HG02623 (cell line): ENCODE measurements around the gene GJC1.

Experiments
- ATAC-seq: cut with Tn5 transposase; IDR thresholded peaks from one replicate; pipeline ENCODE4 v1.9.1; 2021; ENCODE audit warnings: moderate library complexity; ENCODE audit not compliant: unreplicated experiment

GJC1 gene

DNA sequence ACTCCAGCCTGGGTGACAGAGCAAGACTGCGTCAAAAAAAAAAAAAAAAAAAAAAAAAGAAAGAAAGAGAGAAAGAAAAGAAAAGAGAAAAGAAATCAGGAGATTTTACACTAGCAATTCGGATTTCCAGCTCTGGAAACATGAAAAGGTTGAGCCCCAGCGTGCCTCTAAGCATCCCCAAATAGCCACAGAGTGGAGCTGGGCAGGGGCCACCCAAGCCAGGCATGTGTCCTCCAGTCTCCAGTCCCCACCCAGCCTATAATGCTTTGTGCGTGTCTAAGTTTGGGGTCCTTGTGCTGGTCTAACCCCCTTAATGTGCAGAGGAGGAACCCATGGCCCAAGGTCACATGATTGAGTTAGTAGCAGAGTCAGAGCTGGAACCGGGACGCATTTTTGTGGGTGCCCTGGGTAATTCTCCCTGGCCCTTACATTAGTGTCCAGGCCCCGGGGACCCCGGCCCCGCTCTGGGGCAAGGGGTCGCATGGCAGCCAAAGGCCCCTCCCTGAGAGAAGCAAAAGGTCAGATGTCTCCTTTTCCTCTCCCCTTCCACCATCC, 51.4 kb downstream of the GJC1 start:
- ATAC-seq = no peak

DNA sequence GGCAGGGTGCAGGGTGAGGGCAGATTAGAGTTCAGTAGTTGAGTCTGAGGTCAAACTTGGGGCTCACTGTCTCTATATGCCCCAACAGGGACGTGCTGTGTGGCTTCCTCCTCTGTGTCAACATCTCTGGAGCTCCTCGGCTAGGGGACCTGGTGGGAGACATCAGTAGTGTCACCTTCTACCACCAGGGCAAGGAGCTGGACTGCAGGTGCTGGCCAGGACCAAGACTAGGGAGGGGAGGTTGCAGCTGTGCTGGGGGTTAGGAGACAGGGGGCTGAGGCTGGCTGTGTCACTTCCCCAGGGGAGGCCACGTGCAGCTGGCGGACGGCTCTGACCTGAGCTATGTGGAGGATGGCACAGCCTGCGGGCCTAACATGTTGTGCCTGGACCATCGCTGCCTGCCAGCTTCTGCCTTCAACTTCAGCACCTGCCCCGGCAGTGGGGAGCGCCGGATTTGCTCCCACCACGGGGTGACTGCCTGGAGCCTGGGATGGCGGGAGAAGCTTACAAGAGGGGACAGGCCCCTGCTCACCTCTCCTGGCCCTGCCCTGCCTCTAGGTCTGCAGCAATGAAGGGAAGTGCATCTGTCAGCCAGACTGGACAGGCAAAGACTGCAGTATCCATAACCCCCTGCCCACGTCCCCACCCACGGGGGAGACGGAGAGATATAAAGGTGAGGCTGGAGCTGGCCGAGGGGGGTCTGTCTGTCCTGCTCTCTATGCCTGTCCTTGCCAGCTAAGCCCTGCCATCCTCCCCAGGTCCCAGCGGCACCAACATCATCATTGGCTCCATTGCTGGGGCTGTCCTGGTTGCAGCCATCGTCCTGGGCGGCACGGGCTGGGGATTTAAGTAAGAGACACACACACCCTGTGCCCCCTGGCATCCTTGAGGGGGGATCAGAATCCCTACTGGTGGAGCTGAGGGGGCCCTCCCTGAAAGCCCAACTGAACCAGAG, 52.4 kb downstream of the GJC1 start:
- no peak for ATAC-seq

DNA sequence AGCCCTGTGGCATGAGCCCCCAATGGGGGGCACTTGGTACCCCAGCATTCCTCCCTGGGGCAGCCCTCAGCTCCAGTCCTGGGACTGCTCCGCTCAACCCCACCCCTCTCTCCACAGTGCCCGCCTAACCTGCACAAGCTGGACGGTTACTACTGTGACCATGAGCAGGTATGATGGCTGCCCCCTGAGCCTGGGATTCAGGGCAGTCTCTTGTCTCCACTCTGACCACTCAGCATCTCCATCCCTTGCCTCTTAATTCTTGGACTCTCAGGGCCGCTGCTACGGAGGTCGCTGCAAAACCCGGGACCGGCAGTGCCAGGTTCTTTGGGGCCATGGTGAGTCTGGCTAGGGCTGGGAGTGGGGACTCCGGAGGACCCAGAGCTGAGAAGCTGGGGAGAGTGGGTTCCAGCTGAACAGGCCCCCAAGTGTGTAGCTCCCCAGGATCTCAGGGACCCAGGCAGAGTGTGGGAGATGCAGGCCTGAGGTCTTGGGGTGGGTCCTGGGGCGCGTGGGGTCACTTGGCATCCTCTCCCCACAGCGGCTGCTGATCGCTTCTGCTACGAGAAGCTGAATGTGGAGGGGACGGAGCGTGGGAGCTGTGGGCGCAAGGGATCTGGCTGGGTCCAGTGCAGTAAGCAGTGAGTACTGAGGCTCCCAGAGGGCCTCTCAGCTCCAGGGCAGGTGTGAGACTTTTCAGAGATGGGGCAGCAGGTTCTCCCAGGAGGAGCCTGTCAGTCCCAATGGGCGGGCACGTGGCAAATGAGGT, 53.3 kb downstream of the GJC1 start:
- no peak for ATAC-seq

DNA sequence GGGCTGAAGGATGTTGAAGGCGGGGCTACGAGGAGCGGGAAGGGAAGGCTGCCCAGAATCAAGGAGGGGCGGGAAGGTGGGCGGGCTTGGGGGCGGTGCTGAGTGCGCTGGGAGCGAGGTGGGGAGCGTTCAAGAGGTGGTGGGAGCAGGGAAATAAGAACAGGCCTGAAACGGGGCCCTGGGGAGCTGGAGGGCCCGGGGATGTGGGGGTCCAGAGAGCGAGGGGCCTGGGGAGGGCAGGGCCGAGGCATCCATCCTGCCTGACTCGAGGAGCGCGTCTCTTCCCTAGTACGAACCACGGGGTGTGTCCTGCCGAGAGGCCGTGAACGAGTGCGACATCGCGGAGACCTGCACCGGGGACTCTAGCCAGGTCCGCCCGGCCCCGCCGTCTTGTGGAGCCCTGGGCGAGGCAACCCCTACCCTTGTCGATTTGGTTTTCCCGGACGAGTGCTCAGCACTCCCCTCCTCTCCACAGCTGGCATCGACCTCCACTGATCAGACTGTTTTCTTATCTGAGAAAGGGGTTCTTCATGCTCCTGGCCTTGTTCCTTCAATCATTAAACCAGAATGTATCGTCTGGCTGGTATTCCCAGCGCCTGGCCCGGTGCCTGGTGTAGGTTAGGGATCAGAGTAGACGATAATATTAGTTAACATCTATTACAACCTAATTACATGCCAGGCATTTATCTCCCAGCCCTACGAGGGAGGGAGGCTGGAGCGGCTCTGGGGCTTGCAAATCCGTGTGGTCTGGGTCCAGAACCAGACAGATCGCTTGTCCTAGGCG, 54.1 kb downstream of the GJC1 start:
- ATAC-seq = peak; percentile 8

DNA sequence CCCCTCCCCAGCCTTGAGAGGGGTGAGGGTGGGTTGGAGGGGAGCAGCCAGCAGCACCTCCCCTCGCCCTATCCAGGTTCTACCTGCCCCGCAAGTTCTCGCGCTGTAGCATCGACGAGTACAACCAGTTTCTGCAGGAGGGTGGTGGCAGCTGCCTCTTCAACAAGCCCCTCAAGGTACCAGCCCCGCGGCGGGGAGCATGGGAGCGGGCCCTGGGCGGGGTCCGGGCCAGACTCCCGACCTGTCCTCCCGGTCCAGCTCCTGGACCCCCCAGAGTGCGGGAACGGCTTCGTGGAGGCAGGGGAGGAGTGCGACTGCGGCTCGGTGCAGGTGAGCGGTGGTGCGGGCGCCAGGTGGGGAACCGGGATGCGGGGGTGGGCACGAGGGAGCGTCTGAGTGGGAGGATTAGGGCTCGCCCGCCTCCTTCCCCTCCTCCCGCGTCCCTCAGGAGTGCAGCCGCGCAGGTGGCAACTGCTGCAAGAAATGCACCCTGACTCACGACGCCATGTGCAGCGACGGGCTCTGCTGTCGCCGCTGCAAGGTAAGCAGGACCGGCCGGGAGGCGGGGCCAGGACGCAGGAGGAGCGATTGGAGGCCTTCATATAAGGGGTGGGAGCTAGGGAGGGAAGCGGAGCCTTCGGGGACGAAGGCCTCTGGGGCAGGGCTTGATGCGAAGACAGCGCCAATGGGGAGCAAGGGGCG, 54.8 kb downstream of the GJC1 start:
- peak; percentile 92 for ATAC-seq

DNA sequence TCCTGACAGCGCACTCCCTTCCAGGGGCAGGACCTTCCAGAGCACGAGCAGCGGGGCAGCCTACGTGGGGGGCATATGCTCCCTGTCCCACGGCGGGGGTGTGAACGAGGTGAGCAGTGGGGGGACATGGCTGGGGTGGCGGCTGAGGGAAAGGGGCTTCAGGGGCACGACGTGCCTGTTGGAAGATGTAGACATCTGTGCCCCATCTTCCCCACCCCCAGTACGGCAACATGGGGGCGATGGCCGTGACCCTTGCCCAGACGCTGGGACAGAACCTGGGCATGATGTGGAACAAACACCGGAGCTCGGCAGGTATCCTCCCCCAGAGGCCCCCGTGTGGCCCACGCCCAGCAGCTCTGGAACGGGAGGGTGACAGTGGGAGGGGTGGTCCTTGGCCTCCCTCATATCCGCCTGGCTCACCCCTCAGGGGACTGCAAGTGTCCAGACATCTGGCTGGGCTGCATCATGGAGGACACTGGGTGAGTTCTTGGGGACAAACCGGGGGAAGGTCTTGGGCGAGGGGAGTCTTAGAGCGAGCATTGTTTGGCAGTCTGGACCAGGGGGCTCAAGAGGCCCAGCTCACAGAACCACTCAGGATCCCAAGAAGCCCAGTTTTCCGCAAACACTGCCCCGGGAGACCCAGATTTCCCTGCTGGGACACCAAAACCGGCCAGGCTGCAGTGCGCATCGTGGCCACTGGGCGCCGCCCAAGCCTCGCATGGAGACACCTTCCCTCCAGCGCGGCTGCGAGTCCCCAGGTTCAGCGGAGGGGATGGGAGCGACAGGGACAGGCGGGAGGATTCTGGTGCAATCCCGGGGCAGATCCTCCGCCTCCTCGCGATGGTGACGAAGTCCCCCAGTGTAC, 55.6 kb downstream of the GJC1 start:
- ATAC-seq = no peak

DNA sequence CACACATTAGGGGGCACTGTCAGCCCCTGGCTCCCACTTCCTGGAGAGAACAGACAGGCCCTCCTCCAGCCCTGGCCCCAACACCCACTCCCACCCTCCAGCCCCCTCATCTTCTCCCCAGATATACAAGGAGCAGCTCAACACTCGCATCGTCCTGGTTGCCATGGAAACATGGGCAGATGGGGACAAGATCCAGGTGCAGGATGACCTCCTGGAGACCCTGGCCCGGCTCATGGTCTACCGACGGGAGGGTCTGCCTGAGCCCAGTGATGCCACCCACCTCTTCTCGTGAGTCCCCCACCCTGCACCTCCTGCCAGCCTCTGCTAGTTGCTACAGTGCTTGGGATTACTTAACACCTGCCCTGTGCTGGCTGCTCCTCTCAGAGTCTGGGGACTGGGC, 56.9 kb downstream of the GJC1 start:
- no peak for ATAC-seq

DNA sequence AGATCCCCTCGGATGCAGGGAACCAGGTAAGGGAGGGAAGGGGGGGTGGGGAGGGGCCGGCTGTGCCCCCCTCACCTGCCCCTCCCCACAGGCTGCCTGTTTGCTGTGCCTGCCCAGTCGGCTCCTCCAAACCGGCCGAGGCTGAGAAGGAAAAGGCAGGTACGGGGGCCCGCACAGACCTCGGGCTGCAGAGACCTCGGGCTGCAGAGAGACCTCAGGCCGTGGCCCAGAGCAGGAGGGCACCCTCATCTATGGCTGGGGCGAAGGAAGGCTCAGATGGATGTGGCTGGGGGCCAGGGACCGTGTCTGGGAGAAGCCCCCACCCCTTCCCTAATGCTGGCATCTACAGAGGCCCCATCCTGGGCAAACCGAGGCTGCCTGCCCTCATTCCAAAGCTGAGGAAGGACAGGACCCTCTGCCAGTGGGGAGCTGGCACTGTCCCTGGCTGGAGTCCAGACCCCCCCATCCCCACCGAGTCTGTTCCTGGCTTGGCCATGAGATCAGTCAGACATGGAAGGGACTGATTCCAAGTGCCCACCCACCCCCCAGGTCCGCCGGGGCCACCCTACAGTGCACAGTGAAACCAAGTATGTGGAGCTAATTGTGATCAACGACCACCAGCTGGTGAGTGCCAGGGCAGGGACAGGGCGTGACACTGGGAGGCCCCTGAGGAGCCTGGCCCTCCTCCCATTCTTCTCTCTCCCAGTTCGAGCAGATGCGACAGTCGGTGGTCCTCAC, 57.6 kb downstream of the GJC1 start:
- no peak for ATAC-seq

DNA sequence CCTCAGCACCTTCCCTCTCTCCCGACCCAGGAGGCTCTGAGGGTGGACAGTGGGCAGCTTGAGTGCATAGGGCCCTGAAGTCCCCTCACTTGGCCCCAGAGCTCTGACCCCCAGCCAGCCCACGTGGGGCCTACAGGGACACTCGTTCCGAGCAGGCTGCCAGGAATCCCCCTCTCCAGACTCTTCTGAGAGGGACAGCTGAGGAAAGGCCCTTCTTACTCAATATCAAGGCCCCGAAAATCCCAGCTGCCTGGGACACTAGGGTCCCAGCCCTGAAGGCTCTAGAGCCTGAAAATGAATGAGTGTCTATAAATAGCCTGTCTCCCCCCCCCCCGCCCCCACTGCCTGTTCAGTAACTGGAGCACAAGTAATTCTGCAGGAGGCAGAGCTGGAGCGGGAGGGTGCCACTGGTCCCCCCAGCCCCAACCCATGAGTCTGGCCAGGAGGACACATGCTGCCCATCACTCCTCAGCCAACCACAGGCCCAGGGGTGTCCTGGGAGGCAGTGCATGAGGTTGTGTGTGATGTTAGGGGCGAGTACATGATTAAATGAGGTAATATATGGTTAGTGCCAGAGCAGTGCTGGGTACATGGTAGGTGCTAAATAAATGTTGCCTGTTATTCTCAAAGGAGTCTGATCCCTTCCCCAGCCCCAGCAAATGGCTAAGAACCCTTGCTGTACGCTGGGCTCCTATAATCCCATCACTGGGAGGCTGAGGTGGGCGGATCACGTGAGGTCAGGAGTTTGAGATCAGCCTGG, 59.7 kb downstream of the GJC1 start:
- no peak for ATAC-seq

DNA sequence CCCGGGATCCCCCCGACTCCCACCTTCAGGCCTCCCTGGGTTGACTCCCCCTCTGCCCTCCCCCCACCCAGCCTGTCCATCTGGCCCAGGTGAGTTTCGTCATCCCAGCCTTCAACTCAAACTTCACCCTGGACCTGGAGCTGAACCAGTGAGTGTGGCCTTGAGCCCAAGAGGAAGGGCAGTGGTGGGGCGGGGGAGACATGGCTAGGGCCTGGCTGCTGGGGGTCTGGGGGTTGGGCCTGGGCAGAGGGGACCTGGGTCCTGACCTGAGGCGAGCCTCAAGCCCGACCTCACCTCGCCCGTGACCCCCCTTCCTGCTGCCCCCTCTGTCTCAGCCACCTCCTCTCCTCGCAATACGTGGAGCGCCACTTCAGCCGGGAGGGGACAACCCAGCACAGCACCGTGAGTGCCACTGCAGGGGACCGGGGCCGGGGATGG, 60.4 kb downstream of the GJC1 start:
- no peak for ATAC-seq

DNA sequence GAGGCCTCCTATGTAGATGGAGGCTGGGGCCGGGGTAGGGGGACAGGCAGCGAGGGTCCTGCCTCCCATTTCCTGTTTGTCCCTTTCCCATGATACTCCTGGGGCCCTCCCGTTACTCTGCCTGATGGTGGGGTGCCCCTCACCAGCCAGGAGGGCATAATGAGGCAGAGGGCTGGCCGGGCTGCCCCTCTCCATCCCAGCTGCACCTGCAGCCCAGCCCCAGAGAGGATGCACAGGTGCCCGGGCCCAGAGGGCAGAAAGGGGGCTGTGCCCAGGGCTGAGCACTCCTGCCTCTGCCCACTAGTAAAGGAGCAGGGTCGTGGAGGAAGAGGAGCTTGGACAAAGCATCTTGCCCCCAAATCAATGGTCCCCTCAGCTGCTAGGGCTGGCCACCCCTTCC, 60.9 kb downstream of the GJC1 start:
- no peak for ATAC-seq

DNA sequence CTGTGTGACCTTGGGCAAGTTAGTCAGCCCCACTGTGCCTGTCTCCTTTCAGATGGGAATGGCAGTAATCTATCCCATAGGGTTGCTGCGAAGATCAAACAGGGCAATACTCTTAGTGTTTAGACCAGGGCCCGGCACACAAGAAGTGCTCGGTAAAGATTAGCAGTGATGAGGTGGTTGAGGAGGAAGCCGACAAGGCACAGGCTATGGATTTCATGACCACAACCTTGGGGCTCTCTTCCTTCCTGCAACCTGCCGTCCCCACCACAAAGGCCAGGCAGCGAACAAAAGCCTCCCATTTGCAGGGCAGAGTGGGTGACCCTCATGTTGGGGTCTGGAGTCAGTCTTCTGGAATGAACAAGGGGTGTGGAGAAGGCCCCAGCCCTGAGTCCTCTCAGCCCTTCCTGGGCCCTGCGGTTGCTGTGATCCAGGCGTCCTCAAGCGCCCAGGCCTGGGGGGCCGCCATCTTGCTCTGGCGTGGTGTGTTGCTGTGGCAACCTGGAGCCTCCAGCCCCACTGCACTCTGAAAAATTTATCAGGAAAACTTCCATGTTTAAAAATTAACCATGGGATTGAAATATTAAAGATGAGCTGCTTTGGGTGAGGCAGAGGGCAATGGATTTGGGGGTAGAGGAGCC, 61.5 kb downstream of the GJC1 start:
- no peak for ATAC-seq

DNA sequence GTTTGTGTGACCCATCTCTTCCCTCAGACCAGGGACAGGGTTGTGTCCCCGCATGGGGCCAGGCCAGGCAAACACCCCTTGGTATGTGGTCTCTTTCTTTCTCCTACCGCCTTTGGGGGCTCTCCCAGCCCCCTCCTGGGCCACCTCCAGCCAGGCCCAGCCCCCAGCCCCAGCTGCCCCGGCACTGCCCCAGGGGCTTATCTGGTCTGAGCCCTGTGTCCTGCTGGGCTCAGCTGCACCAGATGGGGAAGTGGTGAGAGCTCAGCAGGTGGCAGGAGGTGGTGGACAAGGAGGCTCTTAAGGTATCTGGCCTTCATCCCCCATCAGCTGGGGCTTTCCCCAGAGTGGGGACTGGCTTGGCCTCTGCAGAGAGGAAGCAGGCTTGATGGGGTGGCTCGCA, 62.6 kb downstream of the GJC1 start:
- no peak for ATAC-seq

DNA sequence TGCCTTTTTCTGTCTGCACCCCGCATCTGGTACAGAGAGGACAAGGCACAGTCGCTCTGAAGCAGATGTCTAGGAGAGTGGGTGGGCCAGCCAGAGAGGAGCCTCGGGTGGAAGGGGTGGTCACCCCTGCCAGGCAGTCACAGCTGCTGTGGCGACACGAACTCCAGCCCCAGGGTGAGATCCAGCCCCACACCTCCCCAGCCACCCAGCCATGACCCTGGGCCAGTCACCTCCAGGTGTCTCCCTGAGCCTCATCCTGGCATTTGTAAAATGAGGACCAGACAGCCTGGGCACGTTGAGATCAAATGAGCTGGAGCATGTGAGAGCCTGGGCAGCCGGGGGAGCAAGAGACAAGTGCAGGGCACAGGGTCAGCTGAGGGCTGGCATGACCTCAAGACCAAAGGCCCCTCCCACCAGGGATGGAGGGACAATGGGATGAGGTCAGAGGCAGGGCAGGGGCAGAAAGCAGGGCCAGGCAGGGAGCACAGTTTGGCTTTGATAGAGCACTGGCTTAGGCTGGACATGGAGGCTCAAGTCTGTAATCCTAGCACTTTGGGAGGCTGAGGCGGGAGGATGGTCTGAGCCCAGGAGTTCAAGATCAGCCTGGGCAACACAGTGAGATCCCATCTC, 63.6 kb downstream of the GJC1 start:
- no peak for ATAC-seq

DNA sequence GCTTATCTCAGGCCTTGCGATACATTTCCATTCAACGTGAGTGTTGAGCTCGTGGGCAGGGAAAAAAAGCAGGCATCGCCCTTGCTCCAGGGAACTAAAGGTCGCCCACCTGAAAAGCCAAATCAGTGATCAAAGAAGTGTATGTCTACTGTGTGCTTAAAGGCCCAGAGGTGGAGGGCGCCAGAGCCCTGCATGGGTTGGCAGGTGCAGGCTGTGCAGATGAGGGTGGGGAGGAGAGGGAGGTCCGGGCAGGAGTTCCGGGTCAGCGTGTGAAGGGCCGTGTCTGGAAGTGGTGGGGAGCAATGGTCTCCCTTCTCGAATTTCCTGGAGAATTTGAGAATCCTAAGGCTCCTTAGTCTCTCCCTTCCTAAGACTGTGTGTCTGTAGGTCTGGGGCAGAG, 64.1 kb downstream of the GJC1 start:
- no peak for ATAC-seq

DNA sequence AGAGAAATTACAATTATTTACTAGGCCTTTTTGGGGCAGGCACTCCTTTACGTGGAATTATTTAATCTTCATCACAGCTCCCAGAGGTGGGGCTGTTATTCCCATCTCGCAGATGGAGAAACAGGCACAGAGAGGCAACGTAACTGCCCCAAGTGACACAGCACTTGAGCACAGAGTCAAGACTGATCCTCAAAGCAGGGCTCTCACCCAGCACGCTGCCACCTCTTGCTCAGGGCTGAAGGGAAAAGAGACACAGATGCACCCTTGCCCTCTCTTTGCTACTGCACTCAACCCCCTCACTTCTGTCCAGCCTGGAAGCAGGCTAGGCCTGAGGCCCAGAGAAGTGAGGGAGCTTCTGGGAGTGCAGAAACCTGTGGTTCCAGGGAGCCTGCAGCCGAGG, 66.9 kb downstream of the GJC1 start:
- no peak for ATAC-seq
